ENCODE data around the gene PTRHD1. TPM values are rescaled to one million over a fixed set of nuclear protein-coding genes. Genes with fewer than 3 reads are reported as not detected.
A peak's percentile ranks its signal among the peaks of the same experiment; 100 is the strongest.

The PTRHD1 gene
- total RNA-seq, 1 experiment from 2014 or later: 39.2 TPM

GRCh38 chr2:24749069-24749691 is 44.0 kb downstream of the PTRHD1 start:
- ChIA-PET CTCF (interaction anchor here (0.7 to 1.1 kb wide), 6 partner anchors 23 to 169 kb away, joined by 3 to 6 read pairs (median 3); partner anchors contain the start of genes CENPO and PTRHD1), POLR2A (no interaction called here)
- DNase-seq (ENCODE audit: low spot score) (peak; percentile 30), ATAC-seq (peak; percentile 98)
- no peaks in the 10 kb centered on the region for H3K4me1 Mint-ChIP-seq
- no peak for TF ChIP-seq GRHL2 (CRISPR knock-in tag; IDR thresholded peaks at IDR 0.05; ENCODE audit: insufficient replicate concordance, severe bottlenecking)
- TF ChIP-seq CTCF (IDR thresholded peaks at IDR 0.05): no peak
- TF ChIP-seq USF1 (CRISPR knock-in tag; IDR thresholded peaks at IDR 0.05): no peak
- no peak for TF ChIP-seq ZNF281 (CRISPR knock-in tag; IDR thresholded peaks at IDR 0.05)
- no peak for TF ChIP-seq GTF2I (CRISPR knock-in tag; conservative IDR thresholded peaks at IDR 0.05)
- TF ChIP-seq SMAD3 (CRISPR knock-in tag; IDR thresholded peaks at IDR 0.05; ENCODE audit: borderline replicate concordance): no peak
- TF ChIP-seq ZNF138 (CRISPR knock-in tag; conservative IDR thresholded peaks at IDR 0.05): no peak
- no peaks in the 10 kb centered on the region for H3K36me3 Mint-ChIP-seq
- H3K4me3 Mint-ChIP-seq: no peak overlapping the region
- no peaks in the 10 kb centered on the region for H3K9me3 Mint-ChIP-seq
- H3K27ac Mint-ChIP-seq: no peak overlapping the region
- H3K27me3 Mint-ChIP-seq (ENCODE audit: low read depth): no peaks in the 10 kb centered on the region

GRCh38 chr2:24747299-24747698 is 45.9 kb downstream of the PTRHD1 start:
- no peaks in the 10 kb centered on the region for H3K36me3 Mint-ChIP-seq
- H3K9me3 Mint-ChIP-seq: no peaks in the 10 kb centered on the region
- no peaks in the 10 kb centered on the region for H3K27me3 Mint-ChIP-seq (ENCODE audit: low read depth)
- no peaks in the 10 kb centered on the region for H3K4me1 Mint-ChIP-seq
- H3K4me3 Mint-ChIP-seq: no peak overlapping the region
- no peak for DNase-seq (ENCODE audit: low spot score)
- CTCF ChIA-PET: no interaction called here
- no peak for ATAC-seq
- no peak overlapping the region for H3K27ac Mint-ChIP-seq
- TF ChIP-seq NFYB (CRISPR knock-in tag; conservative IDR thresholded peaks at IDR 0.05; ENCODE audit: low read depth) (no peak), ZNF121 (CRISPR knock-in tag; IDR thresholded peaks at IDR 0.05) (peak; percentile 61; the same call in 1 of the 2 replicates)
- POLR2A ChIA-PET: no interaction called here

GRCh38 chr2:24745825-24746224 is 47.4 kb downstream of the PTRHD1 start:
- Mint-ChIP-seq H3K4me1 (no peaks in the 10 kb centered on the region), H3K9me3 (no peaks in the 10 kb centered on the region), H3K27ac (no peak overlapping the region), H3K36me3 (no peaks in the 10 kb centered on the region), H3K27me3 (ENCODE audit: low read depth) (no peaks in the 10 kb centered on the region), H3K4me3 (no peak overlapping the region)
- no peak for TF ChIP-seq RORB (CRISPR knock-in tag; IDR thresholded peaks at IDR 0.05)
- no peak for TF ChIP-seq ERG (CRISPR knock-in tag; IDR thresholded peaks at IDR 0.05)
- TF ChIP-seq SMAD3 (CRISPR knock-in tag; IDR thresholded peaks at IDR 0.05; ENCODE audit: borderline replicate concordance): no peak
- no peak for TF ChIP-seq RELA (CRISPR knock-in tag; IDR thresholded peaks at IDR 0.05; ENCODE audit: borderline replicate concordance)
- no peak for TF ChIP-seq ESRRA (CRISPR knock-in tag; IDR thresholded peaks at IDR 0.05; ENCODE audit: borderline replicate concordance)
- no peak for TF ChIP-seq NFATC4 (CRISPR knock-in tag; IDR thresholded peaks at IDR 0.05)
- no peak for TF ChIP-seq IRF2 (CRISPR knock-in tag; IDR thresholded peaks at IDR 0.05; ENCODE audit: borderline replicate concordance, low read depth)
- no peak for TF ChIP-seq GRHL2 (CRISPR knock-in tag; IDR thresholded peaks at IDR 0.05; ENCODE audit: insufficient replicate concordance, severe bottlenecking)
- no peak for TF ChIP-seq SOX15 (CRISPR knock-in tag; IDR thresholded peaks at IDR 0.05)
- TF ChIP-seq CREM (CRISPR knock-in tag; IDR thresholded peaks at IDR 0.05): no peak
- no peak for TF ChIP-seq ZNF232 (CRISPR knock-in tag; IDR thresholded peaks at IDR 0.05)
- no peak for DNase-seq (ENCODE audit: low spot score)
- ATAC-seq: no peak
- POLR2A ChIA-PET: interaction anchor here (0.6 kb wide), 1 partner anchor 617 kb away, joined by 3 read pairs; no protein-coding TSS in a partner anchor
- CTCF ChIA-PET: no interaction called here
